Measurements from ENCODE around the gene C19orf53. TPM values are rescaled to one million over a fixed set of nuclear protein-coding genes. Genes with fewer than 3 reads are reported as not detected.

C19orf53 gene
- polyA plus RNA-seq, 1 donor (not counting 4 experiments of a cell fraction or from before 2014, with no cell fraction given) = 143 TPM

GRCh38 chr19:13821292-13821691, 47.0 kb downstream of the C19orf53 start:
- H3K79me2 ChIP-seq (ENCODE audit: control insufficient read depth, insufficient read depth, low read length) = no peaks in the 10 kb centered on the region
- H3K9me3 ChIP-seq (ENCODE audit: control insufficient read depth, low read depth, low read length) = no peaks in the 10 kb centered on the region
- FAIRE-seq (no peak), DNase-seq (ENCODE audit: low read depth, low spot score) (no peak)
- H4K20me1 ChIP-seq (ENCODE audit: control insufficient read depth, extremely low read depth, insufficient read depth, low read length) = no peaks in the 10 kb centered on the region
- H3K36me3 ChIP-seq (ENCODE audit: control insufficient read depth in 2 of 2, extremely low read depth in 1 of 2, insufficient read depth in 2 of 2, low read length in 2 of 2) = peaks cover 0 to 13% of the 10 kb centered on the region in 2 experiments
- no peak overlapping the region for H2AFZ ChIP-seq (ENCODE audit: control insufficient read depth, low read length)
- TF ChIP-seq EZH2 (IDR thresholded peaks at IDR 0.05; ENCODE audit: low read length) (no peak), CTCF (optimal IDR thresholded peaks at IDR 0.05 in 1 of 3, IDR thresholded peaks at IDR 0.05 in 1 of 3, conservative IDR thresholded peaks at IDR 0.05 in 1 of 3; ENCODE audit: extremely low read depth in 1 of 3, insufficient read depth in 2 of 3, low read length in 3 of 3) (no peak)
- no peaks in the 10 kb centered on the region for H3K4me1 ChIP-seq (ENCODE audit: control insufficient read depth, extremely low read depth, insufficient read depth, low read length)
- no peak overlapping the region for H3K27ac ChIP-seq (ENCODE audit: control insufficient read depth, insufficient read depth, low read length)
- no peaks in the 10 kb centered on the region for H3K27me3 ChIP-seq (ENCODE audit: control insufficient read depth, extremely low read depth, insufficient read depth, low read length)
- H3K9ac ChIP-seq (ENCODE audit: control insufficient read depth, extremely low read depth, insufficient read depth, low read length) = no peak overlapping the region
- dilution Hi-C loops (cut with MboI; ENCODE audit: extremely low pct_ligation_motif_present, low sequenced_read_pairs) = no loop called here
- no peaks in the 10 kb centered on the region for H3K9me1 ChIP-seq (ENCODE audit: control insufficient read depth, extremely low read depth, insufficient read depth, low read length)
- H3K4me2 ChIP-seq (ENCODE audit: control insufficient read depth, extremely low read depth, insufficient read depth, low read depth, low read length) = no peak overlapping the region
- H3K4me3 ChIP-seq (ENCODE audit: control insufficient read depth in 2 of 3, extremely low read depth in 1 of 3, insufficient read depth in 2 of 3, low read depth in 1 of 3, low read length in 3 of 3) = no peak overlapping the region

DNA sequence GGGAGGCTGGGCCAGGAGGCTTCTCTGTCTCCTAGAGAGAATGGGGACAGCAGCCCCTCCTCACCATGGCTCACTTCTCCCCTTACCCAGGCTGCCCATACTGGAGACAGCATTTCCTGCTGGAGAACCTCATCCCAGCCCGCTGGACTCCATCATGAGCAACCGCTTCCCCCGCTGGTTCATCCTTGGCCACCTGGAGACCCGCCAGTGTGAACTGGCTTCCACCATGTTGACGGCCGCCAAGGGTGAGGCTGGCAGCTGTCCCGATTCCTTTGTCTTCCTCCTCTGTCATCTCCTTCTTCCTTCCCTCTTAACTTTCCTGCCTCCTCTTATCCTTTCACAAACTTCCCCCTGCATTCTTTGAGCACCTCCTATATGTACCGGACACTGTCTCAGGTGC, 49.0 kb downstream of the C19orf53 start:
- H3K79me2 ChIP-seq (ENCODE audit: control insufficient read depth, insufficient read depth, low read length) = no peaks in the 10 kb centered on the region
- H3K9me3 ChIP-seq (ENCODE audit: control insufficient read depth, low read depth, low read length) = no peaks in the 10 kb centered on the region
- TF ChIP-seq CTCF (optimal IDR thresholded peaks at IDR 0.05 in 1 of 3, IDR thresholded peaks at IDR 0.05 in 1 of 3, conservative IDR thresholded peaks at IDR 0.05 in 1 of 3; ENCODE audit: extremely low read depth in 1 of 3, insufficient read depth in 2 of 3, low read length in 3 of 3) (no peak), EZH2 (IDR thresholded peaks at IDR 0.05; ENCODE audit: low read length) (no peak)
- H4K20me1 ChIP-seq (ENCODE audit: control insufficient read depth, extremely low read depth, insufficient read depth, low read length) = no peaks in the 10 kb centered on the region
- dilution Hi-C loops (cut with MboI; ENCODE audit: extremely low pct_ligation_motif_present, low sequenced_read_pairs) = no loop called here
- no peak overlapping the region for H3K9ac ChIP-seq (ENCODE audit: control insufficient read depth, extremely low read depth, insufficient read depth, low read length)
- no peaks in the 10 kb centered on the region for H3K9me1 ChIP-seq (ENCODE audit: control insufficient read depth, extremely low read depth, insufficient read depth, low read length)
- H3K27ac ChIP-seq (ENCODE audit: control insufficient read depth, insufficient read depth, low read length) = no peak overlapping the region
- no peak overlapping the region for H3K4me3 ChIP-seq (ENCODE audit: control insufficient read depth in 2 of 3, extremely low read depth in 1 of 3, insufficient read depth in 2 of 3, low read depth in 1 of 3, low read length in 3 of 3)
- no peaks in the 10 kb centered on the region for H3K4me1 ChIP-seq (ENCODE audit: control insufficient read depth, extremely low read depth, insufficient read depth, low read length)
- H3K27me3 ChIP-seq (ENCODE audit: control insufficient read depth, extremely low read depth, insufficient read depth, low read length) = no peaks in the 10 kb centered on the region
- peaks cover 0 to 15% of the 10 kb centered on the region in 2 experiments for H3K36me3 ChIP-seq (ENCODE audit: control insufficient read depth in 2 of 2, extremely low read depth in 1 of 2, insufficient read depth in 2 of 2, low read length in 2 of 2)
- DNase-seq (ENCODE audit: low read depth, low spot score) (no peak), FAIRE-seq (no peak)
- no peak overlapping the region for H2AFZ ChIP-seq (ENCODE audit: control insufficient read depth, low read length)
- H3K4me2 ChIP-seq (ENCODE audit: control insufficient read depth, extremely low read depth, insufficient read depth, low read depth, low read length) = no peak overlapping the region
